Loucy (cell line): ENCODE measurements around the gene PGBD2.

Experiments used
- H2AFZ ChIP-seq: fragments of 200-600 bp; sonication (generic); 2 replicates; pipeline ENCODE4 v1.6.0; 2016; ENCODE audit warnings: antibody characterized with exemption, mild to moderate bottlenecking, low read length, moderate library complexity
- H3F3A ChIP-seq: fragments of 200-600 bp; 2 replicates; pipeline ENCODE4 v1.6.0; 2016; ENCODE audit warnings: antibody characterized with exemption, low read depth, mild to moderate bottlenecking
- H3K27me3 ChIP-seq: fragments of 200-600 bp; sonication (generic); 2 replicates; pipeline ENCODE4 v1.6.1; 2014; ENCODE audit warnings: low read length, mild to moderate bottlenecking; ENCODE audit not compliant: insufficient read depth, poor library complexity, severe bottlenecking
- H3K36me3 ChIP-seq: fragments of 200-600 bp; sonication (generic); 2 replicates; pipeline ENCODE4 v1.6.1; 2016; ENCODE audit warnings: low read length; ENCODE audit not compliant: insufficient read depth
- H3K4me1 ChIP-seq: fragments of 200-600 bp; sonication (generic); 2 replicates; pipeline ENCODE4 v1.5.1; 2014; ENCODE audit warnings: low read length, mild to moderate bottlenecking; ENCODE audit not compliant: insufficient read depth, poor library complexity, severe bottlenecking
- H3K4me2 ChIP-seq: fragments of 200-600 bp; sonication (generic); 2 replicates; pipeline ENCODE4 v1.6.0; 2014; ENCODE audit warnings: antibody characterized with exemption, low read length, low read depth, mild to moderate bottlenecking; ENCODE audit not compliant: poor library complexity, severe bottlenecking
- H3K4me3 ChIP-seq: fragments of 200-600 bp; sonication (generic); 2 replicates; pipeline ENCODE4 v1.5.1; 2014; ENCODE audit warnings: low read length, mild to moderate bottlenecking, mixed read lengths; ENCODE audit not compliant: poor library complexity, severe bottlenecking
- H3K79me2 ChIP-seq: fragments of 200-600 bp; sonication (generic); 2 replicates; pipeline ENCODE4 v1.6.1; 2014; ENCODE audit warnings: low read length; ENCODE audit not compliant: insufficient read depth
- H3K9ac ChIP-seq: fragments of 200-600 bp; sonication (generic); 2 replicates; pipeline ENCODE4 v1.6.0; 2014; ENCODE audit warnings: mild to moderate bottlenecking, low read depth, low read length, moderate library complexity; ENCODE audit not compliant: poor library complexity, severe bottlenecking
- H3K9me2 ChIP-seq: fragments of 200-600 bp; sonication (generic); replicated peaks from 2 replicates; pipeline ENCODE4 v1.6.1; 2016; ENCODE audit warnings: low read depth, low read length, mixed read lengths
- H3K9me3 ChIP-seq: fragments of 200-600 bp; sonication (generic); 2 replicates; pipeline ENCODE4 v1.6.1; 2014; ENCODE audit warnings: mild to moderate bottlenecking, antibody characterized with exemption, low read length, low read depth; ENCODE audit not compliant: insufficient read depth
- H4K20me1 ChIP-seq: fragments of 200-600 bp; sonication (generic); 2 replicates; pipeline ENCODE4 v1.6.0; 2014; ENCODE audit warnings: antibody characterized with exemption, low read length, mild to moderate bottlenecking; ENCODE audit not compliant: insufficient read depth, poor library complexity, severe bottlenecking
- EZH2phosphoT487 ChIP-seq: fragments of 200-600 bp; IDR thresholded peaks from 2 replicates; pipeline ENCODE4 v1.6.1; 2018; ENCODE audit warnings: antibody characterized with exemption, mild to moderate bottlenecking, moderate library complexity, borderline replicate concordance
- TF ChIP-seq, protein P1 (sequence below): fragments of 200-600 bp; sonication (generic); conservative IDR thresholded peaks from 2 replicates; pipeline ENCODE4 v1.5.1; 2014; ENCODE audit warnings: mild to moderate bottlenecking, antibody characterized with exemption, low read length

The PGBD2 gene

DNA sequence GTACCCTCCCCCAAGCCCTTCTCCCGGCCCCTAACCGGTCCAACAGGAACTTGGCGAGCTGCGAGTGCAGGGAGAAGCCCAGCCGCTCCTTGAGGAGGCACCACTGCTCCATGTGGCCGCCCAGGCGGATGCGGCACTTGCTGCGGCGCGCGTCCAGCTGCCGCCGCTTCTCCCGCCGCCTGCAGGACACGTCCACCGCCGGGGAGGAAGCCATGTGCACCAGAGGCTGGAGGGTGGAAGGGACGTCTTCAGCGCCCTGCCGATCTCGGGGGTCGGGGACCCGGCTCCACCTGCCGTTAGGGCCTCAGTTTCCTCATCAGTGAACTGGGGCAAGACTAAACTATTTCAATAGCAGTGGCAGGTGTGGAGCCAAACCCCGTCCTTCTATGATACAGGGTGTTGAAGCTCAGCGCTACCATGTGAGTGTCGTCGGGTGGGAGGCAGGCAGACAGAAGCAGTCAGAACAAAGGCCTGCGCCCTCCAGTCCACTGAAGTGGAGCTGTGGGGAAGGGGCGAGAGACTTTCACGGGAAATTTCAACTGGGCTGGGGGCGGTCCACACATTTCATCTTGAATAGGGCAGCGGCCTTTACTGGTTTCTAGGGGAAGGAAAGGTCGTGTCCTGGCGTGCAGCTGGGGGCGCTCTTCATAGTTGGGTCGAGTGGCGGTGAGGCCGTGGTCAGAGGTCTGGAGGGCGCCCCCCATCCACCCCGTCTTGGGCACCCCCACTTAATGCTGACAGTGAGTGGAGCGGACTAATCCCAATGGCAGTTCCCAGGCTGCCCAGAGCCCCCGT is 47.7 kb upstream of the PGBD2 start:
- peak overlapping the region; percentile 83 for H2AFZ ChIP-seq
- TF ChIP-seq, protein P1, sequence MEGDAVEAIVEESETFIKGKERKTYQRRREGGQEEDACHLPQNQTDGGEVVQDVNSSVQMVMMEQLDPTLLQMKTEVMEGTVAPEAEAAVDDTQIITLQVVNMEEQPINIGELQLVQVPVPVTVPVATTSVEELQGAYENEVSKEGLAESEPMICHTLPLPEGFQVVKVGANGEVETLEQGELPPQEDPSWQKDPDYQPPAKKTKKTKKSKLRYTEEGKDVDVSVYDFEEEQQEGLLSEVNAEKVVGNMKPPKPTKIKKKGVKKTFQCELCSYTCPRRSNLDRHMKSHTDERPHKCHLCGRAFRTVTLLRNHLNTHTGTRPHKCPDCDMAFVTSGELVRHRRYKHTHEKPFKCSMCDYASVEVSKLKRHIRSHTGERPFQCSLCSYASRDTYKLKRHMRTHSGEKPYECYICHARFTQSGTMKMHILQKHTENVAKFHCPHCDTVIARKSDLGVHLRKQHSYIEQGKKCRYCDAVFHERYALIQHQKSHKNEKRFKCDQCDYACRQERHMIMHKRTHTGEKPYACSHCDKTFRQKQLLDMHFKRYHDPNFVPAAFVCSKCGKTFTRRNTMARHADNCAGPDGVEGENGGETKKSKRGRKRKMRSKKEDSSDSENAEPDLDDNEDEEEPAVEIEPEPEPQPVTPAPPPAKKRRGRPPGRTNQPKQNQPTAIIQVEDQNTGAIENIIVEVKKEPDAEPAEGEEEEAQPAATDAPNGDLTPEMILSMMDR, result peak; percentile 71
- TF ChIP-seq EZH2phosphoT487, result no peak
- no peaks in the 10 kb centered on the region for H4K20me1 ChIP-seq
- H3K9ac ChIP-seq, result peak overlapping the region; percentile 98
- H3K4me1 ChIP-seq, result peaks cover 57% of the 10 kb centered on the region
- peak overlapping the region; percentile 100 for H3K4me2 ChIP-seq
- no peaks in the 10 kb centered on the region for H3F3A ChIP-seq
- H3K36me3 ChIP-seq, result peaks cover 9% of the 10 kb centered on the region; the same call in 1 of the 2 replicates
- H3K79me2 ChIP-seq, result peaks cover 43% of the 10 kb centered on the region
- no peaks in the 10 kb centered on the region for H3K27me3 ChIP-seq
- H3K9me2 ChIP-seq, result no peaks in the 10 kb centered on the region
- no peaks in the 10 kb centered on the region for H3K9me3 ChIP-seq
- H3K4me3 ChIP-seq, result peak overlapping the region; percentile 98

DNA sequence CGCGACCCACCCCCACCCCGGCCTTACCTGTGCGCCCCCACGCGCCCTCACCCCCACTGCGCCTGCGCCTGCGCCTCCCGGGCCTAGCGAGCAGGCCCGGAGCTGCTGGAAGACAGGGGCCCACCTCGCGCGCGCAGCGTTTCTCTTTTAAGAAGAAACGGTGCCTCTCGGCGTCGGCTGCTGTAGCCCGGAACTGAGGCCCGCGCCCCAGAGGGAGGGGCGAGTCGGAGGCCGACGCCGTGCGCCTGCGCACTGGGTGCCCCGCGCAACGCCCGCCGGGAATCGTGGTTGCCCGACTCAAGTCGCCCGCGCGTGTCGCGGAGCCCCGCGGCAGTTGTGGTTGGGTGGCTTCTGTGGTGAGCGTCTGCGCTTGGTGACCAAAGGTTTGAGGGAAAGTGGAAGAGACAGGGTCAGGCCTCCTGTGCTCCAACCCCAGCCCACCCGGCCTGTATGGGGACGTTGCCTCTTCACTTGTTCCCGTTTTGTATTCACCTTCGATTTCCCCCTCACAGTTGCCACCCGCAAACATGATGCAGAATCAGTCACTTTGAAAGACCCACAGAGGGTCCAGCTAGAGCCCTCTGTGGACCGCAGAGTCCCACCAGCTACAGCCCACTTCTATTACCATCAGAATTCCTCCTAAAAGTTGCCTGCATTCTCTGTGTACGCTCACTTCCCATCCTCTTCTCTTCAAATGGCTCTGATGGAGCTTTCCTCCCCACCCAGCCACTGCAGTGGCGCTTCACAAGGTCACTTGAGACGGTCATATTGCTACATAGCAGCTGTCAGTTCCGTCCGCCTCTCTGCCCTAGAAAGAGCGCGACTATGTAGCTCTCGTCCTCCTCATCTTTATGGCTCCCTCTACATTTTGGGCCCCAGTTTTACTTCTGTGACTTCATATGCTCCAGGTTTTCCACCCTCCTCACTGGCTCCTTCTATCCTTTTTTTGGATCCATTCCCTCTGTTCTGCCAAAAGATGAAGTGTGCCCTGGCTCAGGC is 46.8 kb upstream of the PGBD2 start, which contains the start of gene ZNF692:
Gene ZNF692, minus strand, starts transcription at position 195 of the 999 bp plus-strand sequence. CDS start 776 bp downstream, outside the sequence.
- no peak for TF ChIP-seq EZH2phosphoT487
- TF ChIP-seq, protein P1, result no peak
- peaks cover 37% of the 10 kb centered on the region for H3K79me2 ChIP-seq
- no peaks in the 10 kb centered on the region for H3K27me3 ChIP-seq
- H3K4me2 ChIP-seq, result peak within 1 kb of the TSS; percentile 100
- H3K9me2 ChIP-seq, result no peaks in the 10 kb centered on the region
- no peaks in the 10 kb centered on the region for H3K9me3 ChIP-seq
- no peaks in the 10 kb centered on the region for H3F3A ChIP-seq
- H3K36me3 ChIP-seq, result peaks cover 3% of the 10 kb centered on the region; the same call in 1 of the 2 replicates
- no peaks in the 10 kb centered on the region for H4K20me1 ChIP-seq
- H3K4me1 ChIP-seq, result peaks cover 58% of the 10 kb centered on the region
- peak within 1 kb of the TSS; percentile 98 for H3K4me3 ChIP-seq
- H3K9ac ChIP-seq, result peak within 1 kb of the TSS; percentile 98
- peak within 1 kb of the TSS; percentile 83 for H2AFZ ChIP-seq

DNA sequence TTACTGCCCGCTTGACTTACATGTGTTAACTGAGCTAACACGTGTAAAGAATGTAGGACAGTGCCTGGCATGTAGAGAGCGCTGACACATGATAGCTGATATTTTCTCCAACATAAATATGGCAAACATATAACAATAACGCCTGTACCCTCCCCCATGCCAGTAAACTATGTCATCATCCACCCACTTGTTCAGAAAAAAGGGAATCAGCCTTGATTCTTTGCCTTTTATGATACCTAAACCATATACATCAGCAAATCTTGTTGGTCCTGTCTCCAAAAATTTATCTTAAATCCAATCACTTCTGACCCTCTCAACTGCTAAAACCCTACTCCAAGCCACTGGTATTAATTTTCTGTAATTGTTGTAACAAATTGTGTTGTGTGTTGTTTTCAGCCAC is 46.0 kb upstream of the PGBD2 start:
- Histone ChIP-seq H3F3A (no peaks in the 10 kb centered on the region), H3K4me2 (peak overlapping the region; percentile 80), H3K36me3 (peaks cover under 1% of the 10 kb centered on the region; the same call in 1 of the 2 replicates), H3K9me3 (no peaks in the 10 kb centered on the region), H3K9ac (peak overlapping the region; percentile 98), H3K27me3 (no peaks in the 10 kb centered on the region), H3K79me2 (peaks cover 34% of the 10 kb centered on the region), H3K9me2 (no peaks in the 10 kb centered on the region), H2AFZ (no peak overlapping the region), H4K20me1 (no peaks in the 10 kb centered on the region), H3K4me3 (peak overlapping the region; percentile 98), H3K4me1 (peaks cover 53% of the 10 kb centered on the region)
- no peak for TF ChIP-seq EZH2phosphoT487
- TF ChIP-seq, protein P1, result no peak
